Skeletal muscle cell (primary cell): ENCODE measurements around the gene LHX8.

ENCODE experiments used
- DNase-seq: peaks from one replicate; pipeline ENCODE4 v3.0.0-alpha.2; 2010; ENCODE audit warnings: low read depth
- H3K4me3 ChIP-seq: 2 replicates; pipeline ENCODE4 v1.5.1; 2011; ENCODE audit warnings: low read depth, mild to moderate bottlenecking, control low read depth, low read length, moderate library complexity

Gene LHX8

DNA sequence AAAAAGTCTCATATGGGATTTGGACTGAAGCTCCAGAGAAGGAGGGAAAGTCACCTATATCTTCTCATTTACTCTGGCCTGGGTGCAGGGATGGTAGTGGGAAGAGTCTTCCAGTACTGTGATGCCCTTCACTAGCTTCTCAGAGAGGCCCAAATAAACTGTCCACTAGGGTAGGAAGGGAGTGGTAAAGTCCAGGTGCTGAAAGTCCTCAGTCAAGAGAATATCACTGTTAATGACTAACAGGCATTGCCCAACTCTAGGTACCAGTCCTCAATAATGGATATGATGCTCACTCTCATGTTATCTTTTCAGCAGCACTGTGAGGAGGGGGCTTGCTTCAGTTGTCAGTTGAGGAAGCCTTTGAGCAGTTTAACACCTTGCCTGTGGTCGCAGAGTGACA, 64.0 kb downstream of the LHX8 start:
- H3K4me3 ChIP-seq = no peak overlapping the region
- DNase-seq = no peak

DNA sequence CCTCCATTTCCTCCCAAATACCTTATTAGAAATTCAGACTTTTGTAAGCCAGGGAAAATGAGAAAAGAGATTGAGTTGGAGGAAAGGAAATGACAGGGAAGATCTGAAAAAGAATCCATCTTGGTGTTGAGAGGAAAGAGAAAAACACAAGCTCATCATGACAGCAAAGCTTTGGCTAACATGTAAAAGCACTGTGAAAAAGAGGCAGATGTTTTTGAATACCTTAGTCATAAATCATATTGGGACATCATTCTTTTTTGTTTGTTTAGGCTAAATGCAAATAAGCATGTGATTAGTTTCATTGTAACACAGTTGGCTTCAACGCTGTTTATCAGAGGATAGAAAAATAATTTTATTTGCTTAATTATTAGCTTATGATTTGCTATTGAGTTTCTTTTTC, 64.6 kb downstream of the LHX8 start:
- no peak for DNase-seq
- H3K4me3 ChIP-seq = no peak overlapping the region

DNA sequence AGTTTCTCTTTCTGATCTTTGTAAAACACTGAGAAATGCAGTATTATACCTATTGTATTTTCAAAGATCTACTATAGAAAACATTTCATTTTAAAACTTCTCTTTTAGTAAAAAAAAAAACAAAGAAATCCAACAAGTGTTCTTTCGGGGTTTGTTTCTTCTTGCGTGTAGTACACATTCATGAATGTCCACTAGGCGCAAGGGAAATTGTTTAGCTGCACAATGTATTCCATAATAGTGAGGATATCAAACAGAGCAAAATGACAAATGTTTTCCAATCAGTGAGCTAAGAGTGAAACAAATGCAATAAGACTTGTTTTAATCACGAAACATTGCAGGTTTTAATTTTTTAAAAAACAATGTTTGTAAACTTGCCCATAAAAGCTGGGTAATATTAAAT, 68.6 kb downstream of the LHX8 start:
- no peak overlapping the region for H3K4me3 ChIP-seq
- DNase-seq = no peak

DNA sequence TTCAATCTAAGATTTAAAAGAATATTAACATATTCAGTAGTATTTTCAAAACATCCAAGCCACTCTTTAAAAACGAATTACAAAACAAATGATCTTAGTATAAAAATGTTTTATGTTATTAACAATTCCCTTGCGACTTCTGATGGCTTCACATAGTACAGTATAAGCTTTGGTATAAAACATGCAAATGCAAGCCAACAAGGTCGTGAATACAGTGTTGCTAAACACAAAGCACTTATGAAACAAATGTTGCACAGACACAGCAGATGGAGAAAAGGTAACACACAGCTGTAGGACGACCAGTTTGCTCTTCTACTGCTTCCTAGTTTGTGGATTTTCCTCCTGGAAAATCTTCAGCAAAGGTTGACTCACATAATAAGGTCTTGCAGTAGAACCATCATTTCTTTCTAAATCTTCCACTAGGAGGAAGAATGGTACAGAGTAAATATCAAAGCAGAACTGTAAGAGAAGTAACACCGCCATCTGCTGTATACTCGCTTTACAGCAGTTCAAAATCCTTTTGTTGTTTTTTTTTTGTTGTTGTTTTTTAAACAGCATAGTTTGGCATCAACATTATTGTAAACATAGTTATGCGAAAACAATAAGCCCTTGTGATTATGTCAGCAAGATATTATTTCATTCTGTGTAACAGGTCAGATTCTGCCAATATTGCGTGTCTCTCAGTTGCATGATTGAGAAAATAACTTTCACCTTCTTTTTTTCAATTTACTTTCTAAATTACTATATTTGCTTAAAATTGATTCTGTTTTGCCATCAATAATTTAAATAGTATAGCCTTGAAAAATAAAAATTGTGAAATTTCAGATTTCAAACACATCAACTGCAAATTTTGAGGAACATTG, 69.5 kb downstream of the LHX8 start:
- peak; percentile 4 for DNase-seq
- H3K4me3 ChIP-seq = no peak overlapping the region

DNA sequence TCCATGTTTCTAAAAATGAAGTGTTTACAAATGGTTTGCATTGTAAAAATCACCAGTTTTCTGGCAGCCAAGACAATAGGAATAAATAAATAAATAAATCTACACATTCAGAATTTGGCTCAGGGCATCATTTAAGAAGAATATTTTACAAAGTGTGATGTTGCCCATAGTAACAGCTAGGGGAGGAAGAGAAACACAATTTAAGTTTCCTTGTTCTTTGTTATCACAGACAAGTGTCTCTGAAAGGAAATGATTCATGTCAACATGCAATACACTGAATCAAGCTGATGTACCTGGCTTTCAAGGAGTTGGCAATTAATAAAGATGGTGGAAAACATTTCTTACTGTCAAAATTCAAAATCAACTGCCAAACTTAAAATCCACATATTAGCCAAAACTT, 74.7 kb downstream of the LHX8 start:
- no peak overlapping the region for H3K4me3 ChIP-seq
- no peak for DNase-seq
